GM12878 (cell line): ENCODE data around the gene PCDH1. TPM values are rescaled to one million over a fixed set of nuclear protein-coding genes. Genes with fewer than 3 reads are reported as not detected.

Source experiments
- ATAC-seq: fragments of 200-7000 bp; cut with Tn5 transposase; 3 replicates; pipeline ENCODE4 v1.9.1; 2020; ENCODE audit warnings: mild to moderate bottlenecking, moderate library complexity
- BruUV-seq: library from RNA; stranded (reverse); fragments of 400-500 nt; replicated peaks from 2 replicates; lab custom pipeline; 2021; lab: Mats Ljungman, UMichigan
- CTCF ChIA-PET: fragments of 300-600 bp; sonication (Branson Sonifier 250); formaldehyde crosslinking; extraction: SDS; loops from one replicate; lab custom pipeline; 2021; ENCODE audit warnings: inconsistent platforms; lab: Yijun Ruan, JAX
- POLR2A ChIA-PET: fragments of 350-600 bp; formaldehyde crosslinking; extraction: SDS; loops from one replicate; lab custom pipeline; 2021; ENCODE audit warnings: inconsistent platforms; lab: Charles Lee
- RAD21 ChIA-PET: fragments of 300-600 bp; sonication (Branson Sonifier 250); formaldehyde crosslinking; loops from one replicate; lab custom pipeline; 2023; ENCODE audit warnings: antibody characterized with exemption; ENCODE audit not compliant: unreplicated experiment; lab: Charles Lee
- SMC1A ChIA-PET: fragments of 300-600 bp; sonication (Branson Sonifier 250); formaldehyde crosslinking; loops from one replicate; lab custom pipeline; 2023; ENCODE audit not compliant: unreplicated experiment, uncharacterized antibody; lab: Charles Lee
- DNase-seq: peaks from one replicate; pipeline ENCODE4 v3.0.0-alpha.2; 2011; ENCODE audit warnings: low read depth, low spot score
- FAIRE-seq: peaks from 3 replicates; lab custom pipeline; 2011; peaks lifted over from hg19 to GRCh38; lab: Jason Lieb, UNC
- H2AFZ ChIP-seq: 2 replicates; pipeline ENCODE4 v1.6.0; 2011; ENCODE audit warnings: low read depth, low read length, control low read depth; ENCODE audit not compliant: control insufficient read depth
- H3K27ac ChIP-seq: 2 replicates; pipeline ENCODE4 v1.5.1; 2011; ENCODE audit warnings: control low read depth; ENCODE audit not compliant: control insufficient read depth, insufficient read depth
- H3K27me3 ChIP-seq, 2 experiments: replicated peaks in 1 of 2; 2 replicates each; pipeline versions ENCODE4 v1.6.0 to v1.6.1; 2011; ENCODE audit warnings: low read length in 1 of 2; ENCODE audit not compliant: control insufficient read depth in 2 of 2, insufficient read depth in 2 of 2
- H3K36me3 ChIP-seq, 2 experiments: 2 replicates each; pipeline ENCODE4 v1.5.1; 2011; ENCODE audit warnings: low read length in 1 of 2; ENCODE audit not compliant: control insufficient read depth in 2 of 2, insufficient read depth in 2 of 2
- H3K4me1 ChIP-seq: 2 replicates; pipeline ENCODE4 v1.6.1; 2011; ENCODE audit warnings: mild to moderate bottlenecking, low read length, moderate library complexity, mixed read lengths; ENCODE audit not compliant: control insufficient read depth, insufficient read depth
- H3K4me2 ChIP-seq: 2 replicates; pipeline ENCODE4 v1.6.0; 2011; ENCODE audit warnings: control low read depth; ENCODE audit not compliant: control insufficient read depth, insufficient read depth
- H3K4me3 ChIP-seq: fragments of 200-600 bp; sonication (generic); 2 replicates; pipeline ENCODE4 v1.5.1; 2016
- H3K79me2 ChIP-seq: 2 replicates; pipeline ENCODE4 v1.6.0; 2011; ENCODE audit warnings: low read length; ENCODE audit not compliant: control insufficient read depth, insufficient read depth
- H3K9ac ChIP-seq: 2 replicates; pipeline ENCODE4 v1.8.0; 2011; ENCODE audit warnings: low read length, control low read depth, mixed read lengths; ENCODE audit not compliant: control insufficient read depth, insufficient read depth
- H3K9me3 ChIP-seq: replicated peaks from 3 replicates; pipeline ENCODE4 v1.5.1; 2011; ENCODE audit warnings: mild to moderate bottlenecking, low read length; ENCODE audit not compliant: control insufficient read depth, insufficient read depth
- H4K20me1 ChIP-seq: 2 replicates; pipeline ENCODE4 v1.6.0; 2011; ENCODE audit not compliant: control insufficient read depth, insufficient read depth
- ASH2L ChIP-seq: fragments of 300-600, 200-600 bp; sonication (generic); IDR thresholded peaks from 2 replicates; pipeline ENCODE4 v1.6.1; 2017; ENCODE audit warnings: low read depth, mild to moderate bottlenecking, borderline replicate concordance
- E2F8 ChIP-seq: fragments of 450-650 bp; IDR thresholded peaks from 2 replicates; pipeline ENCODE4 v1.6.1; 2018; ENCODE audit warnings: mild to moderate bottlenecking, low read depth, moderate library complexity; ENCODE audit not compliant: partially characterized antibody
- EP300 ChIP-seq, 2 experiments: fragments of 150-350 bp in 1 of 2; IDR thresholded peaks; 2 replicates each; pipeline ENCODE4 v1.6.1; 2011 to 2012; ENCODE audit warnings: low read depth in 2 of 2, low read length in 2 of 2, borderline replicate concordance in 1 of 2, improper control_type of control experiment in 1 of 2, inconsistent platforms in 1 of 2; ENCODE audit not compliant: control insufficient read depth in 1 of 2
- JUNB ChIP-seq: IDR thresholded peaks from 2 replicates; pipeline ENCODE4 v1.6.1; 2016; ENCODE audit warnings: antibody characterized with exemption, mild to moderate bottlenecking
- MTA3 ChIP-seq: IDR thresholded peaks from 2 replicates; pipeline ENCODE4 v1.6.1; 2012; ENCODE audit warnings: low read length, inconsistent platforms, borderline replicate concordance
- PML ChIP-seq: IDR thresholded peaks from 2 replicates; pipeline ENCODE4 v1.6.1; 2012; ENCODE audit warnings: low read length, inconsistent platforms
- POLR2AphosphoS2 ChIP-seq: IDR thresholded peaks from 2 replicates; pipeline ENCODE4 v1.6.1; 2011; ENCODE audit warnings: low read depth, mild to moderate bottlenecking, low read length, improper control_type of control experiment, moderate library complexity
- TBL1XR1 ChIP-seq: IDR thresholded peaks from 2 replicates; pipeline ENCODE4 v1.6.1; 2012; ENCODE audit warnings: low read depth, low read length, improper control_type of control experiment
- YBX1 ChIP-seq: fragments of 450-650 bp; IDR thresholded peaks from 2 replicates; pipeline ENCODE4 v1.6.1; 2016; ENCODE audit warnings: antibody characterized with exemption
- ZNF217 ChIP-seq: fragments of 450-650 bp; IDR thresholded peaks from 2 replicates; pipeline ENCODE4 v1.6.1; 2017; ENCODE audit warnings: antibody characterized with exemption, mild to moderate bottlenecking
- ZNF384 ChIP-seq: IDR thresholded peaks from 2 replicates; pipeline ENCODE4 v1.6.1; 2012; ENCODE audit warnings: low read depth, mild to moderate bottlenecking, low read length, improper control_type of control experiment, borderline replicate concordance
- WGBS: methylation state at CpG from one replicate; pipeline ENCODE4 v1.1.6; 2016; ENCODE audit warnings: low lambda C conversion rate; ENCODE audit not compliant: insufficient replicate concordance, insufficient coverage; ENCODE audit errors: missing lambda C conversion rate; 5-methylcytosine and 5-hydroxymethylcytosine counted together
- in situ Hi-C: fragments of 300-500 bp; cut with MboI; formaldehyde crosslinking; loops from 9 replicates; pipeline ENCODE4 v1.14.3; 2018; ENCODE audit warnings: mixed read lengths
- intact Hi-C: fragments of 100-400 bp; cut with micrococcal nuclease; formaldehyde crosslinking; loops from one replicate; pipeline ENCODE4 v1.14.2; 2022; ENCODE audit not compliant: unreplicated experiment
- polyA plus RNA-seq, 11 experiments: library from polyadenylated mRNA; depleted of rRNA in 4 of 11; unstranded in 6 of 11; stranded (reverse) in 5 of 11; fragments of >200 nt; fragmentation: Nextera tagmentation in 4 of 11; fragmentation: Illumina TruSeq in 1 of 11; extraction: Ambion mirVana in 4 of 11; extraction: Trizol in 1 of 11; gene quantifications; 1 replicate in 1 of 11; 2 replicates in 10 of 11; pipeline versions ENCODE4 v1.2.1 to v1.2.3, GENCODE V29; 2011 to 2016; ENCODE audit warnings: inconsistent platforms in 2 of 11, missing spikeins in 2 of 11, low read depth in 1 of 11
- total RNA-seq, 4 experiments: library from RNA; depleted of rRNA in 3 of 4; stranded (reverse); fragments of >200 nt in 3 of 4; fragmentation: Illumina TruSeq in 1 of 4; extraction: Trizol in 1 of 4; gene quantifications; 2 replicates each; pipeline versions ENCODE4 v1.2.1 to v1.2.3, GENCODE V29; 2013 to 2021

The PCDH1 gene
- total and polyA plus RNA-seq, 10 of the 15 experiments (the other 5 are each of a cell fraction or from before 2014, with no cell fraction given) = 0.07 to 0.36 (median 0.16) TPM; not detected in 7

DNA sequence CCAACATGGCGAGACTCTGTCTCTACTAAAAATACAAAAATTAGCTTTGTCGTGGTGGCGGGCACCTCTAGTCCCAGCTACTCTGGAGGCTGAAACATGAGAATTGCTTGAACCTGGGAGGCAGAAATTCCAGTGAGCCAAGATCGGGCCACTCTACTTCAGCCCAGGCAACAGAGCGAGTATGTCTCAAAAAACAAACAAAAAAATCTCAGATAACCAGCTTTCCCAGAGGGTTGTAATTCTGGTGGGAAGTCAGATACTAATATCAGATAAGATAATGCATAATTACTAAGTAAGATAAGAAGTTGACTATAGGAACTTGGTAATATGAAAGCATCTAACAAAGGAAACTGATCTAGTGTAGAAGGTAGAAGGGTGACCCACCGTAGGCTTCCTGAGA is 60.6 kb downstream of the PCDH1 start:
- FAIRE-seq = no peak
- BruUV-seq = no TSS peak

More for the DNA sequence above, 60.6 kb downstream of the PCDH1 start:
- H2AFZ ChIP-seq = no peak overlapping the region
- ChIA-PET POLR2A (no interaction called here), CTCF (interaction anchor here (0.5 to 1.4 kb wide), 3 partner anchors 9 to 130 kb away, joined by 3 to 6 read pairs (median 5); no protein-coding TSS in a partner anchor), RAD21 (no interaction called here), SMC1A (no interaction called here)
- H3K36me3 ChIP-seq = no peaks in the 10 kb centered on the region
- TF ChIP-seq POLR2AphosphoS2 = no peak
- TF ChIP-seq PML = no peak
- no peak for TF ChIP-seq TBL1XR1
- TF ChIP-seq MTA3 = no peak
- no peak for TF ChIP-seq E2F8
- no peak for TF ChIP-seq YBX1
- TF ChIP-seq EP300 (IDR thresholded peaks at IDR 0.05; ENCODE audit: borderline replicate concordance in 1 of 2, control insufficient read depth in 1 of 2, low read depth in 2 of 2, low read length in 2 of 2) = no peak
- TF ChIP-seq ASH2L = no peak
- no peak for TF ChIP-seq ZNF217
- no peak for TF ChIP-seq JUNB
- TF ChIP-seq ZNF384 = no peak
- H3K27me3 ChIP-seq = peaks cover 0 to 2% of the 10 kb centered on the region in 2 experiments; a peak in 2 of 4 replicates
- no peaks in the 10 kb centered on the region for H3K9me3 ChIP-seq
- H4K20me1 ChIP-seq = no peaks in the 10 kb centered on the region
- intact Hi-C loops (no loop called here), in situ Hi-C loops (no loop called here)
- DNase-seq (no peak), ATAC-seq (no peak)
- no peak overlapping the region for H3K4me2 ChIP-seq
- 50% methylated on average over 6 of the region's 6 CpGs for WGBS
- no peak overlapping the region for H3K27ac ChIP-seq
- no peaks in the 10 kb centered on the region for H3K4me1 ChIP-seq
- H3K9ac ChIP-seq = no peak overlapping the region
- H3K79me2 ChIP-seq = no peaks in the 10 kb centered on the region
- H3K4me3 ChIP-seq = no peak overlapping the region
